Dendritic cell treated with granulocyte-macrophage colony-stimulating factor and Interleukin-4, amounts not matched to agents 40 ng/mL and 50 ng/mL, for 4 days (primary cell): ENCODE measurements around the gene RNF103.
A peak's percentile ranks its signal among the peaks of the same experiment; 100 is the strongest.
"Not testable (repeated sequence)": the region's sequence is repeated elsewhere in the genome, so short reads cannot be mapped to it uniquely, and the experiment has no call there.

Source experiments
- H3K27ac Mint-ChIP-seq: one replicate; pipeline ENCODE4 v1.8.0; 2022; ENCODE audit warnings: mild to moderate bottlenecking, mixed read lengths
- H3K27me3 Mint-ChIP-seq: one replicate; pipeline ENCODE4 v1.8.0; 2022; ENCODE audit warnings: mild to moderate bottlenecking, mixed read lengths
- H3K36me3 Mint-ChIP-seq: one replicate; pipeline ENCODE4 v1.8.0; 2022; ENCODE audit warnings: low read depth, mixed read lengths
- H3K4me1 Mint-ChIP-seq: one replicate; pipeline ENCODE4 v1.8.0; 2022; ENCODE audit warnings: low read depth, mixed read lengths
- H3K4me3 Mint-ChIP-seq: one replicate; pipeline ENCODE4 v1.8.0; 2022; ENCODE audit warnings: mild to moderate bottlenecking, moderate library complexity, mixed read lengths
- H3K9me3 Mint-ChIP-seq: one replicate; pipeline ENCODE4 v1.8.0; 2022; ENCODE audit warnings: mixed read lengths
- intact Hi-C: fragments of 100-400 bp; cut with micrococcal nuclease; formaldehyde crosslinking; loops from one replicate; pipeline ENCODE4 v1.15.0; 2022

The RNF103 gene, protein sequence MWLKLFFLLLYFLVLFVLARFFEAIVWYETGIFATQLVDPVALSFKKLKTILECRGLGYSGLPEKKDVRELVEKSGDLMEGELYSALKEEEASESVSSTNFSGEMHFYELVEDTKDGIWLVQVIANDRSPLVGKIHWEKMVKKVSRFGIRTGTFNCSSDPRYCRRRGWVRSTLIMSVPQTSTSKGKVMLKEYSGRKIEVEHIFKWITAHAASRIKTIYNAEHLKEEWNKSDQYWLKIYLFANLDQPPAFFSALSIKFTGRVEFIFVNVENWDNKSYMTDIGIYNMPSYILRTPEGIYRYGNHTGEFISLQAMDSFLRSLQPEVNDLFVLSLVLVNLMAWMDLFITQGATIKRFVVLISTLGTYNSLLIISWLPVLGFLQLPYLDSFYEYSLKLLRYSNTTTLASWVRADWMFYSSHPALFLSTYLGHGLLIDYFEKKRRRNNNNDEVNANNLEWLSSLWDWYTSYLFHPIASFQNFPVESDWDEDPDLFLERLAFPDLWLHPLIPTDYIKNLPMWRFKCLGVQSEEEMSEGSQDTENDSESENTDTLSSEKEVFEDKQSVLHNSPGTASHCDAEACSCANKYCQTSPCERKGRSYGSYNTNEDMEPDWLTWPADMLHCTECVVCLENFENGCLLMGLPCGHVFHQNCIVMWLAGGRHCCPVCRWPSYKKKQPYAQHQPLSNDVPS

DNA sequence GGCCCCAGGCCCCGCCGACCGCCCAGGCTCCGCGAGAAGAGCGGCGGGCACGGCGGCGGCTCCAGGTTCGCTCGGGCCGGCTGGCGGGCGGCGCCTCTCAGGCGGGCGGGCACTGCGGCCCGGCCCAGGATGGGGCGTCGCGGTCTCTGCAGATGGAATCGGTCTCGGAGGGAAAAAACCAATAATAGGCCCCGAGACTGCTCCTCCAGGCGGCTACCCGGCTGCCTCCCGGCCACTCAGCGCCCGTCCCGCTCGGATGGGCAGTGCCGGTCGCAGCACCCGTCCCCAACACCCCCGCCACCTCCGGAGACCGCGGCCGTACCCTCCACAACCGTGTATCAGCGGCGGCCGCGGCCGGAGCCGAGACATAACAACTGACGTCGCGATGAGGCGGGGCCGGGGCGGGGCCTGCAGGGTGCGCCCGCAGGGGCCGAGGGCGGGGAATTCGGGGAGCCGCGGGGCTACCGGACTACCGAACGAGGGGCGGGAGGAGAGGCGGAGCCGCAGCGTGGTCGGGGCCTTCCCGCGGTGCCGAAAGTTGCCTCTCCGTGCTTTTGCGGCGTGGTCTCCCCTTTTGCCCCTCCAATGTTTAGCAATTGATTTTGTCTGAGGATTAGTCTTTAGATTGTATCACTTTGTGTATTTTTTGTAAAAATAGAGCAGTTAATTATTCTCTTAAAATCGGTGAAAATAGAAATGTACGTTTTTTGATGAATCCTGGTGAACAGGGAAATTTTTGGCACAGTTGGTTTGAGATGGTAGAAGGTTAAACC, at the start of gene RNF103:
Gene RNF103, minus strand, starts transcription at position 372 of the 773 bp plus-strand sequence. CDS start 979 bp downstream, outside the sequence.
- intact Hi-C loops, result loop anchor here (2.0 to 10.0 kb wide), 3 partner anchors 61 to 183 kb away; partner anchors contain the start of genes CHMP3 and KDM3A
- Mint-ChIP-seq H3K36me3 (peaks cover 27% of the 10 kb centered on the region), H3K9me3 (no peaks in the 10 kb centered on the region), H3K27ac (peak within 1 kb of the TSS; percentile 97), H3K4me3 (peak within 1 kb of the TSS; percentile 95), H3K4me1 (peaks cover 22% of the 10 kb centered on the region), H3K27me3 (peaks cover 2% of the 10 kb centered on the region)

DNA sequence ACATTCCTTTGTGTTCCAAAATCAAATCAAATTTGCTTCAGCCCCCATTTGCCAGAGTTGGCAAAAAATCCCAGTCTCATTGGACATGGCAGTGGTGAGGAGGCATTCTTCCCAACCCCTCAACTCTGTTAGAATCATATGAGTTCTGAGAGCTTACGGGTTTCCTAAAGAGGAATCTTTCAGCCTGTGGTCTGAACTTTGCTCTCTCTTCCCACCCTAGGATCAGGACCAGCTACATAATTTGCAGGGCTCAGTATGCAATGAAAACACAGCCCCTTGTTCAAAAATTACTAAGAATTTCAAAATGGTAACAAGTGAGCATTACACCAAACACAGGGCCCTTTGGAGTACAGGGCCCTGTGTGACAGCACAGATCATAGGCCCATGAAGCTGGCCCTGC, 49.3 kb upstream of the RNF103 start:
- no peaks in the 10 kb centered on the region for H3K27me3 Mint-ChIP-seq
- no peak overlapping the region for H3K27ac Mint-ChIP-seq
- no peaks in the 10 kb centered on the region for H3K36me3 Mint-ChIP-seq
- H3K4me1 Mint-ChIP-seq, result peaks cover 3% of the 10 kb centered on the region
- no peaks in the 10 kb centered on the region for H3K9me3 Mint-ChIP-seq
- no peak overlapping the region for H3K4me3 Mint-ChIP-seq
- intact Hi-C loops, result no loop called here

DNA sequence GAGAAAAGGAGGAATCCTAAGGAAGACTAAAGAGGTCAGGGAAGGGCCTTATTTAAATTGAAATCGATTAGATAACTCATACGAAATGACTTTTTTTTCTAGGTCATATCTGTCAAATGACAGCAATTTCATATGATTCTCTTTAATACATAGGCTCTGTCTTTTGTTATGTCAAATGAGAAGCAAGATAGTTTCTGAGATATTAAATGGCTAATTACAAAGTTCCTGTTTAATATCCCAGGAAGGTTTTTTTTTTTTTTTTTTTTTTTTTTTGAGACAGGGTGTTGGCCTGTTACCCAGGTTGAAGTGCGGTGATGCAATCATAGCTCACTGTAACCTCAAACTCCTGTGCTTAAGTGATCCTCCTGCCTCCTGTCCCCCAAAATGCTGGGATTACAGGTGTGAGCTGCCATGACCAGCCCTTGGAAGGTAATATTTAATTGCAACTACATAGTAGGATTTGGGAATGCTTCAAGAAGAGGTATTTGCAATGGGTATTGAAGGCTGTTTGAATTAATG, 48.4 kb upstream of the RNF103 start:
- intact Hi-C loops, result no loop called here
- H3K4me3 Mint-ChIP-seq, result no peak overlapping the region

DNA sequence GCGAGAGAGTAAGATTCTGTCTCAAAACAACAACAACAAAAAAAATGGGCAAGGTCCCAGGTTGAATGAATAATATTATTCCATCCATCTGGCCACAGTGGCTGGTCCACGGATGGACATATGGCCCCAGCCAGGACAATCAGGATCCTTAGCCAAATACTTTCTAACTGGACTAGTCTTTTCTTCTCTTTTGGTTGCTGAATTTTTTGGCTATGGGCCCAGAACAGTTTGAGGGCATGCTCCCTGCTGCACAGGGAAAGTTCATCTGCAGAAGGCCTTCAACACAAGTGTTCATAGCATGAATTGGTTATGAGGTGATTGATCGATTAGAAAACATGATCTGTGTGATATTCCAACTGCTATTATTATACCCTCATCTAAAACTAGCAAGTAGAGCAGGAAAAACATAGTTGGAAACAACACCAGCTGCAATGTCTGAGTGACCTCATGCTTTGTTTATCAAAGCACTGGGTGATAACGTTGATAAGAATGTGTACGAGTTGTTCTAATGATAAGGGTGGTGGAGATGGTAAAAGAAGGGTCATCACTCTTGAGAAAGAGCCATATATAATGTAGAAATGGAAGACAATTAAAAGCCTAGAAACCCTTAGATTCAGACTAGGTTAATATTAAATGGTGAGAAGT, 47.8 kb upstream of the RNF103 start:
- no peaks in the 10 kb centered on the region for H3K4me1 Mint-ChIP-seq
- intact Hi-C loops, result no loop called here
- H3K9me3 Mint-ChIP-seq, result no peaks in the 10 kb centered on the region
- no peak overlapping the region for H3K4me3 Mint-ChIP-seq
- H3K27me3 Mint-ChIP-seq, result no peaks in the 10 kb centered on the region
- no peak overlapping the region for H3K27ac Mint-ChIP-seq
- no peaks in the 10 kb centered on the region for H3K36me3 Mint-ChIP-seq

More for the DNA sequence above, 48.4 kb upstream of the RNF103 start:
- no peaks in the 10 kb centered on the region for H3K9me3 Mint-ChIP-seq
- H3K27me3 Mint-ChIP-seq, result no peaks in the 10 kb centered on the region
- no peaks in the 10 kb centered on the region for H3K4me1 Mint-ChIP-seq
- no peaks in the 10 kb centered on the region for H3K36me3 Mint-ChIP-seq
- H3K27ac Mint-ChIP-seq, result no peak overlapping the region

DNA sequence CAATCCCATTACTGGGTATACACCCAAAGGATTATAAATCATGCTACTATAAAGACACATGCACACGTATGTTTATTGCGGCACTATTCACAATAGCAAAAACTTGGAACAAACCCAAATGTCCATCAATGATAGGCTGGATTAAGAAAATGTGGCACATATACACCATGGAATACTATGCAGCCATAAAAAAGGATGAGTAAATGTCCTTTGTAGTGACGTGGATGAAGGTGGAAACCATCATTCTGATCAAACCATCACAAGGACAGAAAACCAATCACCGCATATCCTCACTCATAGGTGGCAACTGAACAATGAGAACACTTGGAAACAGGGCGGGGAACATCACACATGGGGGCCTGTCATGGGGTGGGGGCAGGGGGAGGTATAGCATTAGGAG, 45.7 kb upstream of the RNF103 start:
- H3K4me3 Mint-ChIP-seq, H3K36me3 Mint-ChIP-seq, H3K27me3 Mint-ChIP-seq, intact Hi-C loops, H3K4me1 Mint-ChIP-seq, H3K27ac Mint-ChIP-seq: not testable (repeated sequence)
- peaks cover 19% of the 10 kb centered on the region for H3K9me3 Mint-ChIP-seq

DNA sequence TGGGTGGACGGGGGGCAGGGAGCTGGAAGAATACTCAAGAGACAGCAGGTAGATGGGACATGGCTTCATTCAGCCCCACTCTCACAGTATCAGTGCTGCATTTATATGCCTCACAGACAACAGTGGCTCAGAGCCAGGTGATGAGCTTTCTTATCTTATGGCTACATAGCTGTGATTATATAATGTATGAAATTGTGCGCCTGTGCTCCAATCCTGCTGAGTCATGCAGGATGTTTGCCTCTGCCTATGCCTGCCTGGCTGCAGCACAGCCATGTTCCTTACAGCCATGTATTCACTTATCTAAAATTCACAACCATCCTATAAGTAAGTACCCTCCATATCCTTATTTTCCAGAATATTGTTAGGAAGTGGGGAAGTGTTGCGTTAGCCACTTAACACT, 37.7 kb upstream of the RNF103 start:
- Mint-ChIP-seq H3K4me3 (no peak overlapping the region), H3K9me3 (peaks cover 37% of the 10 kb centered on the region), H3K27me3 (no peaks in the 10 kb centered on the region), H3K36me3 (no peaks in the 10 kb centered on the region), H3K4me1 (no peaks in the 10 kb centered on the region), H3K27ac (no peak overlapping the region)
- intact Hi-C loops, result no loop called here

DNA sequence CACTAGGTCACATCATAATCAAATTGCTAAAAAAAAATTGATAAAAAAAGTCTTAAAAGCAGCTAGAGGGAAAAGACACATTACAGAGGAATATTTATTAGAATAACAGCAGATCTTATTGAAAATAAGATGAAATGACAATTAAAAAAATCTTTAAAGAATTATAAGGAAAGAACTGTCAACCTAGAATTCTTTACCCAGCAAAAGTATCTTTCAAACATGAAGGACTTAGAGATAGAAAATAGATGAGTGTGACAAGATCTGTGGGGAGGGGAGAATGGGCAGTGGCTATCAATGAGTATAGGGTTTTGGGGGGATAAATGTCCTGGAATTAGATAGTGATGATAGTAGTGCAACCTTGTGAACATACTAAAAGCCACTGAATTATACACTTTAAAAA, 26.5 kb upstream of the RNF103 start:
- H3K27ac Mint-ChIP-seq, result no peak overlapping the region
- H3K9me3 Mint-ChIP-seq, result peaks cover 31% of the 10 kb centered on the region
- H3K4me3 Mint-ChIP-seq, result no peak overlapping the region
- intact Hi-C loops, result no loop called here
- H3K4me1 Mint-ChIP-seq, result no peaks in the 10 kb centered on the region
- no peaks in the 10 kb centered on the region for H3K27me3 Mint-ChIP-seq
- H3K36me3 Mint-ChIP-seq, result no peaks in the 10 kb centered on the region

DNA sequence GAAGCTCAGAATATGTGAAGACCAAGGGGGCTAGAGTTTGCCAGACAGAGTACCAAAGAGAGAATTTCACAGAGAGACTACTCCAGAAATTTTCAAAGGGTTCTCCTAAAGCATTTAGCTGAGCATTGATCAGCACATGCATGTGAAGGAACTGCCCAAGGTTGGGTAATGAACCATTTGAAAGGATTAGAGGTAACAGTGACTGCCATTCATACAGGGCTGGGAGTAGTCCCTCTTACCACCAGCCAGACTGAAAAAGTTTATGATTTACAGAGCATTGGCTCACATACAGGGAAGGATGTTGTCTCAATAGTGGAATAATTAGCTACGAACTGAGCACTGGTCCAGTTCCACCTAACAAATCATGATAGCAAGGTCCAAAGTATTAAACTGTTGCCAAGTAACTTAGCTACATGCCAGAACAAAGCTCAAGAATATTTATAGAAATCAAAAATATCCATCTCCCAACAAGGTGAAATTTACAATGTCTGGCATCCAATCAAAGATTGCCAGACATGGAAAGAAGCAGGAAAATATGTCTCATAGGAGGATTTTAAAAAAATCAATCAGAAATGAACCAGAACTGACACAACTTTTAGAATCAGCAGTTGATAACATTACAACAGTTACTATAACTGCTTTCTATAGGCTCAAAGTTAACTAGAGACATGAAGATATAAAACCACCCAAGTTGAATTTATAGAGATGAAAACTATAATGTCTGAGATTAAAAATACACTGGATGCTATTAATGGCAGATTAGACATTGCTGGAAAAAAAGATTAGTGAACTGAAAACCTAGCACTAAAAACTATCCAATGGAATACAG, 25.7 kb upstream of the RNF103 start:
- H3K36me3 Mint-ChIP-seq, result no peaks in the 10 kb centered on the region
- H3K9me3 Mint-ChIP-seq, result peaks cover 31% of the 10 kb centered on the region
- intact Hi-C loops, result no loop called here
- no peaks in the 10 kb centered on the region for H3K4me1 Mint-ChIP-seq
- H3K4me3 Mint-ChIP-seq, result no peak overlapping the region
- H3K27ac Mint-ChIP-seq, result no peak overlapping the region
- no peaks in the 10 kb centered on the region for H3K27me3 Mint-ChIP-seq

DNA sequence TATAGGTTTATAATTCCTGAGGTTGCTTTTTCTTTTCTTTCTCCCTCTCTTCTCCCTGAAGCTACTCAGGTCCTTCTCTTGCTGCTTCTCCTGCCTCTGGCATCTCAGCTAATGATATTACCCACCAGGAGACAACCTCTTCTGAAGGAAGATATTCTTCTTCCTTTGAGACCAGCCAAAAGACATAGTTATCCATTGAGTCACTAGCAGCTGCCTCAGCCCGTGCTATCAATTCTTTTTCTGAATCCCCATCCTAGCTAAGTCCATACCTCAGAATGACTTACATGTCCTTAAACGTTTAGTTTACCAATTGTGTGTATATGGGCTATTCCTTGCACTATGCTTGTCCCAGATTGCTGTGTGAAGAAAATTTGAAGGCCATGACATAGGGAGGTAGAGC, 25.0 kb upstream of the RNF103 start:
- H3K36me3 Mint-ChIP-seq, result no peaks in the 10 kb centered on the region
- intact Hi-C loops, result no loop called here

DNA sequence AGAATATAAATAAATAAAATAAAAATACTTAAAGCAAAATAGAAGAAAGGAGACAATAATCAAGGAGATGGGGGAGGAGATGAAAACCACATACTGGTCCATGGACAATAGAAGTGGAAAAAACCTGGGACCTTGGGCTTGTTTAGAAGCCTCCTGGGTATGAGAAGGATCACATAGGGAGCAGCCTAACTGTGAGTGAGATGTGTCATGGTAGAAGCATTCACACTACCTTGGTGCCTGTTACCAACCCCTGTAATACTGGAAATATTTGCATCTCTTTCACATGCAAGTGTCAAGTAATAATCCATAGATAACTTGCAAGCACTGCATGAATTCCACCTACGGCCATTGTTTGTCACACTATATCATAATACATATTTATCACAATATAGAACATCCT, 23.2 kb upstream of the RNF103 start:
- Mint-ChIP-seq H3K4me1 (no peaks in the 10 kb centered on the region), H3K27me3 (no peaks in the 10 kb centered on the region), H3K27ac (no peak overlapping the region), H3K4me3 (no peak overlapping the region), H3K9me3 (peaks cover 31% of the 10 kb centered on the region), H3K36me3 (no peaks in the 10 kb centered on the region)
- intact Hi-C loops, result no loop called here

More for the DNA sequence above, 25.0 kb upstream of the RNF103 start:
- Mint-ChIP-seq H3K9me3 (peaks cover 31% of the 10 kb centered on the region), H3K27me3 (no peaks in the 10 kb centered on the region), H3K27ac (no peak overlapping the region), H3K4me3 (no peak overlapping the region), H3K4me1 (no peaks in the 10 kb centered on the region)

DNA sequence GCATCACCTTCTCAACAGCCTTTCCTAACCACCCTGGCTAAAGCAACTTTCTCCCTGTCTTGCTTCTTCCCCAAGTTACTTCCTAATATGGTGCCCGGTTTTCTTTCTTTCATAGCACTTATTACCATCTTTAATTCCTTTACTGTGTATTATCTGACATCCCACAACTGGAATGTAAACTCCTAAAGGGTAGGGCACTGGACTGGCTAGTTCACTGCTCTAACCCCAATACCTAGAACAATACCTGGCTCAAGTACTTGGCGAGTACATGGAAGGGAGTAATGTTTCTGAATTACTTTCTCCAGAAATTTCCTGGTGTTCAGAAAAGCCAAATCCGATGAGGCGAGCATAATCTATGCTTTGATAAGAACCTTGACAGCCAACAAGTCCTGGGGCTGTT, 22.7 kb upstream of the RNF103 start:
- no peaks in the 10 kb centered on the region for H3K27me3 Mint-ChIP-seq
- peaks cover 31% of the 10 kb centered on the region for H3K9me3 Mint-ChIP-seq
- H3K27ac Mint-ChIP-seq, result no peak overlapping the region
- intact Hi-C loops, result no loop called here
- H3K36me3 Mint-ChIP-seq, result no peaks in the 10 kb centered on the region
- H3K4me1 Mint-ChIP-seq, result no peaks in the 10 kb centered on the region
- H3K4me3 Mint-ChIP-seq, result no peak overlapping the region

DNA sequence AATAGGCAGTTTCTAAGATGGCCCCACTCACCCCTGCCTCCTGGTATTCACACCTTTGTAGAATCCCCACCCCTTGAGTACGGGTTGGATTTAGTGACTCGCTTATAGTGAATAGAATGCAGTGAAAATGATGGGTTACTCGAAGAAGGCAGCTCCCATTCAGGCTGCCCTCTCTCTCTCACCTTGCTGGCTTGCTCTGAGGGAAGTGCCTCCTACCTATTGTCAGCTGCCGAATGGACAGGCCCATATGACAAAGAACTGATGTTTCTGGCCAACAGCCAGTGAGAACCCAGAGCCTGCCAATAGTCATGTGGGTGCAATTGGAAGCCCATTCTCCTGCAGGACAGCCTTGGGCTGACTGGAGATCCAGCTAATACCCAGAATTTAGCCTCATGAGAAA, 22.1 kb upstream of the RNF103 start:
- Mint-ChIP-seq H3K27me3 (no peaks in the 10 kb centered on the region), H3K27ac (no peak overlapping the region), H3K4me1 (peaks cover 2% of the 10 kb centered on the region), H3K9me3 (peaks cover 31% of the 10 kb centered on the region), H3K36me3 (no peaks in the 10 kb centered on the region), H3K4me3 (no peak overlapping the region)
- intact Hi-C loops, result no loop called here

DNA sequence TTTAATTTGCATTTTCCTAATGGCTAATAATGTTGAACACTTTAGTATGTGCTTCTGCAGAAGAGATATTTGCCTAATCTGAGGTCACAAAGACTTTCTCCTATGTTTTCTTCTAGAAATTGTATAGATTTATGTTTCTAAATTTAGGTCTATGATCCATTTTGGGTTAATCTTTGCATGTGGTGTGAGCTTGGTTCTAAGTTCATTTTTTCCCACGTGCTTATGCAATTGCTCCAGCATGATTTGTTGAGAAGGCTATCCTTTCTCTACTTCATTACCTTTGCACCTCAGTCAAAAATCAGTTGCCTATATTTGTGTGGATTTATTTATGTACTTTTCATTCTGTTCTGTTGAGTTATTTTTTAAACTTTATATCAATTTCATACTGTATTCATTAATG, 15.0 kb upstream of the RNF103 start:
- no peak overlapping the region for H3K27ac Mint-ChIP-seq
- H3K27me3 Mint-ChIP-seq, result no peaks in the 10 kb centered on the region
- intact Hi-C loops, result no loop called here
- no peak overlapping the region for H3K4me3 Mint-ChIP-seq
- H3K9me3 Mint-ChIP-seq, result peaks cover 12% of the 10 kb centered on the region
- H3K36me3 Mint-ChIP-seq, result no peaks in the 10 kb centered on the region
- H3K4me1 Mint-ChIP-seq, result peaks cover 4% of the 10 kb centered on the region
